ENCODE data around the gene PIEZO1.
A peak's percentile ranks its signal among the peaks of the same experiment; 100 is the strongest.
"Not testable (repeated sequence)": the region's sequence is repeated elsewhere in the genome, so short reads cannot be mapped to it uniquely, and the experiment has no call there.

Gene PIEZO1

GRCh38 chr16:88687254-88687576 is 97.8 kb downstream of the PIEZO1 start:
- no peak for DNase-seq (ENCODE audit: low read depth)

GRCh38 chr16:88686439-88687253 is 98.4 kb downstream of the PIEZO1 start, which contains the start of gene SNAI3:
Gene SNAI3, minus strand, starts transcription at chr16:88686507. Its CDS starts 101 bp downstream, at chr16:88686406.
- DNase-seq (ENCODE audit: low read depth), result peak; percentile 35

GRCh38 chr16:88686062-88686438 is 99.0 kb downstream of the PIEZO1 start:
- DNase-seq (ENCODE audit: low read depth), result no peak

- DNase-seq (ENCODE audit: low read depth), result peak; percentile 65
Measured at GRCh38 chr16:88685156-88686061, 99.6 kb downstream of the PIEZO1 start.

- DNase-seq (ENCODE audit: low read depth), result no peak
Measured at GRCh38 chr16:88684569-88685155, 100.4 kb downstream of the PIEZO1 start.

GRCh38 chr16:88681709-88682451 is 103.1 kb downstream of the PIEZO1 start:
- DNase-seq (ENCODE audit: low read depth), result no peak

- no peak for DNase-seq (ENCODE audit: low read depth)
Measured at GRCh38 chr16:88681084-88681680, 103.8 kb downstream of the PIEZO1 start.

GRCh38 chr16:88680554-88681083 is 104.4 kb downstream of the PIEZO1 start:
- DNase-seq (ENCODE audit: low read depth), result no peak

GRCh38 chr16:88678224-88678979 is 106.6 kb downstream of the PIEZO1 start:
- no peak for DNase-seq (ENCODE audit: low read depth)

- DNase-seq (ENCODE audit: low read depth), result no peak
Measured at GRCh38 chr16:88677721-88678120, 107.3 kb downstream of the PIEZO1 start.

- DNase-seq (ENCODE audit: low read depth), result no peak
Measured at GRCh38 chr16:88676502-88677242, 108.3 kb downstream of the PIEZO1 start.

- no peak for DNase-seq (ENCODE audit: low read depth)
Measured at GRCh38 chr16:88673716-88674379, 111.2 kb downstream of the PIEZO1 start.

GRCh38 chr16:88672776-88673175 is 112.2 kb downstream of the PIEZO1 start:
- peak; percentile 7 for DNase-seq (ENCODE audit: low read depth)

- no peak for DNase-seq (ENCODE audit: low read depth)
Measured at GRCh38 chr16:88671806-88672205, 113.2 kb downstream of the PIEZO1 start.

GRCh38 chr16:88669980-88670379 is 115.0 kb downstream of the PIEZO1 start:
- DNase-seq (ENCODE audit: low read depth), result no peak

GRCh38 chr16:88669493-88669892 is 115.5 kb downstream of the PIEZO1 start:
- DNase-seq (ENCODE audit: low read depth), result not testable (repeated sequence)

GRCh38 chr16:88667461-88667860 is 117.6 kb downstream of the PIEZO1 start:
- DNase-seq (ENCODE audit: low read depth), result no peak

GRCh38 chr16:88665570-88665969 is 119.5 kb downstream of the PIEZO1 start:
- no peak for DNase-seq (ENCODE audit: low read depth)
